KBM-7 (cell line): ENCODE data around the gene STRN.
"Not testable (repeated sequence)": the region's sequence is repeated elsewhere in the genome, so short reads cannot be mapped to it uniquely, and the experiment has no call there.

Source experiments
- DNase-seq: peaks from one replicate; pipeline ENCODE4 v3.0.0-alpha.2; 2015
- in situ Hi-C: fragments of 300-500 bp; cut with MboI; formaldehyde crosslinking; loops from 2 replicates; pipeline ENCODE4 v1.14.3; 2020; ENCODE audit warnings: low sequenced_read_pairs, low pct_unique_long_range_greater_than_20kb, mixed read lengths

Gene STRN

DNA sequence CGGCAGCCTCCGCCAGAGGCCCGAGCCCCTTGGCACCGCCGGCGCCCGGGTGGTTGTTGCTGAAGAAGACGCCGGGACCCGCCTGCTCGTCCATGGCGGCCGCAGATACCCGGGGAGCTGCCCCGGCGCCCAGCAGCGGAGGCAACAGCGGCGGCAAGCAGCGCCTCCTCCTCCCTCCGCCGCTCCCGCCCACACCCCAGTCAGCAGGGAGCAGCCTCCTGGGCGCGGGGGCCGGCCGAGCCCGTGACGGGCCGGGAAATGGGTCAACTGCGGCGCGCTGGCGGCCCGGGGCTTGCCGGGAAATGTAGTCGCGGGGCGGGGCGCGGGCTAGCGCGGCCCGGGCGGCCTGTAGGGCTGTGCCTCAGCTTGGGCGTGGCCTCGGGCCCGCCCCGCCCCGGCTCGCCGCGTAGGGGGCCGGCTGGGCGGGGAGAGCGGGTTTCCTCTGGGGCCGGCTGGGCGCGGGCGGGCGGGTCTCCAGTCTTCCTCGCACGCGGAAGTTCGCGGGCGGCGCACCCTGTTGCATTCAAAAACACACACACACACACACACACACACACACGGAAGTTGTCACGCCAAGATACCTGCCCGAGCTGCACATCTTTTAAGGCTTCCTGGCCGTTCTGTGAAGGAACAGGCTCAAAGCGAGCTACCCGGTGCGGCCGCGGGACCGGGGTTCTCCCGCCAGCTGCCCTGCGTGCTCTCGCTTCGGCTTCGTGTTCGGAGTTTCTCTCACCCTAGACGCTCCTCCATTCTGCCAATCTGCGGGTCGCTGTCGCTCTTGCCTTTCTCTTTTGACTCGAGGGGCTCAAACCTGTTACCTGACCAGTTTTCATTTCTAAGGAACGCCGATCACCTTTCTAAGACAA lies at the start of gene STRN:
TSS of gene STRN (minus strand) at position 167 of the 866 bp plus-strand sequence. CDS start at position 94, 73 bp downstream.
- peak; percentile 97 for DNase-seq
- in situ Hi-C loops, result no loop called here

GRCh38 chr2:37013315-37013641 lies 46.9 kb upstream of the STRN start:
- in situ Hi-C loops, result no loop called here
- DNase-seq, result no peak

GRCh38 chr2:37011130-37011529 lies 44.8 kb upstream of the STRN start:
- no peak for DNase-seq
- in situ Hi-C loops, result no loop called here

- in situ Hi-C loops, result no loop called here
- DNase-seq, result peak; percentile 8
These were observed 39.0 kb upstream of the STRN start for GRCh38 chr2:37005118-37005868.

GRCh38 chr2:37000988-37001556 lies 34.7 kb upstream of the STRN start:
- DNase-seq, result no peak
- in situ Hi-C loops, result no loop called here

- in situ Hi-C loops, result no loop called here
- no peak for DNase-seq
These were observed 34.0 kb upstream of the STRN start for GRCh38 chr2:37000318-37000717.

GRCh38 chr2:36999416-36999815 lies 33.1 kb upstream of the STRN start:
- in situ Hi-C loops, DNase-seq: not testable (repeated sequence)

DNA sequence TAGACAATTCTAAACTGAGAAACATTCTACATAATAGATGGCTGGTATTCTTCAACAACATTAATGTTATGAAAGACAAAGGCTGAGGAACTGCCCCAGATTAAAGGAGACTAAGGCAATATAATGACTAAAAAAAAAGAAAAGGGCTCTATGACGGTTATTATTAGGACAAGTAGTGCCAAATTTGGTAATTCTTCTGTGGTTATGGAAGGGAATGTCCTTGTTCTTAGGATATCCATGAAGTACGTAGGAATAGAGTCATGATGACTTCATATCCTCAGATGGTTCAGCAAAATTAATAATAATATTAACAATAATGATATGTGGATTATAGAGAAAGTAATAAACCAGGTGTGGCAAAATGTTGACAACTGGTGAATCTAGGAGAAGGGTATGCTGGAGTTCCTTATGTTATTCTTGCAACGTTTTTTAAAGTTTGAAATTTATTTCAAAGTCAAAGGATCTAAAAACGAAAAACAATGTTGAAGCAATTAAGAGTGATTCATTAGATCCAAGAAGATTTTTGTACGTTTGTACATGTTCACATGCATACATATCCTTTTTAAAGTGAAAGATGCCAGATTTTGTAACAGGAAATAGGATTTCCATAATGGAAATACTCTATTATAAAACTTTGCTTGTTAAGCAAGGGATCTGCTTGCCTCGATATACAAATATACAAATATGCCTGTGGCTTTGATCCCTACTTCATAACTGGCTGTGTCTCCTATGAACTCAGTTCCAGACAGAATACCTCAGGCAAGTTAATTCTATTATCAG lies 27.7 kb upstream of the STRN start:
- in situ Hi-C loops, result no loop called here
- DNase-seq, result no peak

DNA sequence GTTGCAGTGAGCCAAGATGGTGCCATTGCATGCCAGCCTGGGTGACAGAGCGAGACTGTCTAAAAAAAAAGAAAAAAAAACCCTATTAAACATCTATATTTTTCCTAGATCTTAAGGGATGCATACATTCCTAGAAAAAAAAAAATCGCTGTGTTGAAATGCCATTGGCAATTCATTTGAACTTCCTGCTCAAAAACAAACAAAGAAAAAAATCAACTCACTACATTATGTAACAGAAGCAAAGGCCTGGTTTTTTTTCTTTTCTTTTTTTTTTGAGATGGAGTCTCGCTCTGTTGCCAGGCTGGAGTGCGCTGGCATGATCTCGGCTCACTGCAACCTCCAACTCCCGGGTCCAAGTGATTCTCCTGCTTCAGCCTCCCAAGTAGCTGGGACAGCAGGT lies 21.7 kb upstream of the STRN start:
- DNase-seq, result no peak
- in situ Hi-C loops, result no loop called here

DNA sequence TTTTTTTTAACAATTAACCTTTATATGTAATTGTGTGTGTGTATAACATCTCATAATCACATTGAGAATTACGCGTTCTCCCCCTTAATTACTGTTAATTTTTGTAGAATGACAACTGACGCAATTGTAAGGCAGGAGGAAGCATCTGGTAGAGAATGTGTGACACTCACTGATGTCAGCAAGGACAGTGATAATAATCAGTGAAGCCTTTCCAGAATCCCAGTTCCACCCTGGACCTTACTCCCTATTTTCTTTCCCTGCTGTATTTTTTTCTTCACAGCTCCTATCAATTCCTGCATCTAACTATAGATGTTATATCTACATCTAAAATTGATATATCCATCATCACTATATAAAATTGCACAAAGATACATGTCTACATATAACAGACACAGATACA lies 16.1 kb upstream of the STRN start:
- in situ Hi-C loops, result no loop called here

DNA sequence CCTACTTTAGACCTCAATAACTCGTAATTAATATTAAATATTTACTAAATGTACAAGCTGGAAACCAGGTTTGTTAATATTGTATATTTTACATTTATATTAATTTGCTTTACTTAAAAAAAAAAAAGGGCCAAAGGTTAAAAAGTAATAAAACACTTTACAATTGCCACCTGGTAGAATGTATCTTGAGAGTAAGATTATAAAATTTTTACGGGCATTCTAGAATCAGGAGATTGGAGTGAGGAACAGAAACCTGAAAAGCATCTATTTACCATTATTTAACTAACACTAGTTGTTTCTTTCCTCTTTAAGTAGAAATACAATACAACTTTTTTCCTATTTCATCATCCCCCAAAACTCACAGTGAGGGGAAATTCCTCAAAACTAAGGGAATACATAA lies 15.6 kb upstream of the STRN start:
- in situ Hi-C loops, result no loop called here

More for the DNA sequence above, 16.1 kb upstream of the STRN start:
- no peak for DNase-seq

DNA sequence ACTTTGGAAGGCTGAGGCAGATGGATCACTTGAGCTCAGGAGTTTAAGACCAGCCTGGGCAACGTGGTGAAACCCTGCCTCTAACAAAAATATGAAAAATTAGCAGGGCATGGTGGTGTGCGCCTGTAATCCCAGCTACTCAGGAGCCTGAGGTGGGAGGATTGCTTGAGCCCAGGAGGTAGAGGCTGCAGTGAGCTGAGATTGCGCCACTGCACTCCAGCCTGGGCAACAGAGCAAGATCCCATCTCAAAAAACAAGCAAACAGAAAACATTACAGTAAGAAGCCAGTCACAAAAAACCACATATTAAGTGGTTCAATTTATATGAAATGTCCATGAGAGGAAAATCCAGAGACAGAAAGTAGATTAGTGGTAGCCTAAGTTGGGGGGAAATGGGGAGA lies 12.7 kb upstream of the STRN start:
- in situ Hi-C loops, DNase-seq: not testable (repeated sequence)

More for the DNA sequence above, 15.6 kb upstream of the STRN start:
- DNase-seq, result no peak

DNA sequence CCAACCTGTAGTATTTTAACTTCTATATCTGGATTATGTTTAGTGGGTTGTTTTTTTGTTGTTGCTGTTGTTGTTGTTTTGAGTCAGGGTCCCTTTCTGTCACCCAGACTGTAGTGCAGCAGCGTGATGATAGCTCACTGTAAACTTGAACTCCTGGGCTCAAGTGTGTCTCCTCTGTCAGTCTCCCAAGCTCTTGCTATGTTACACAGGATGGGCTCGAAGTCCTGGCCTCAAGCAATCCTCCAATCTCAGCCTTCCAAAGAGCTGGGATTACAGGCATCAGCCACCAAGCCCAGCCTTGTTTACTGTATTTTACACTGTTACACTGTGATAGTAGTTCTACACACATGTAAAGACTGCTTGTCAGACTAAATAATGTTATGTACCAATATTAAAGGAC lies 9.7 kb upstream of the STRN start:
- in situ Hi-C loops, result no loop called here
- DNase-seq, result no peak

- in situ Hi-C loops, result no loop called here
- no peak for DNase-seq
These were observed 9.0 kb upstream of the STRN start for GRCh38 chr2:36975306-36975705.

GRCh38 chr2:36973320-36973719 lies 7.0 kb upstream of the STRN start:
- peak; percentile 14 for DNase-seq
- in situ Hi-C loops, result no loop called here

GRCh38 chr2:36971990-36972389 lies 5.7 kb upstream of the STRN start:
- DNase-seq, result no peak
- in situ Hi-C loops, result no loop called here

- in situ Hi-C loops, result no loop called here
- DNase-seq, result no peak
These were observed 1.0 kb upstream of the STRN start for GRCh38 chr2:36967236-36967876.

- peak; percentile 45 for DNase-seq
- in situ Hi-C loops, result no loop called here
These were observed 476 bp downstream of the STRN start for GRCh38 chr2:36965751-36966369.

GRCh38 chr2:36965206-36965605 lies 1.1 kb downstream of the STRN start:
- no peak for DNase-seq
- in situ Hi-C loops, result no loop called here
